ENCODE data around the gene POC5. TPM values are rescaled to one million over a fixed set of nuclear protein-coding genes. Genes with fewer than 3 reads are reported as not detected.

POC5 gene
- total RNA-seq, 1 experiment from 2014 or later = 48.0 TPM

DNA sequence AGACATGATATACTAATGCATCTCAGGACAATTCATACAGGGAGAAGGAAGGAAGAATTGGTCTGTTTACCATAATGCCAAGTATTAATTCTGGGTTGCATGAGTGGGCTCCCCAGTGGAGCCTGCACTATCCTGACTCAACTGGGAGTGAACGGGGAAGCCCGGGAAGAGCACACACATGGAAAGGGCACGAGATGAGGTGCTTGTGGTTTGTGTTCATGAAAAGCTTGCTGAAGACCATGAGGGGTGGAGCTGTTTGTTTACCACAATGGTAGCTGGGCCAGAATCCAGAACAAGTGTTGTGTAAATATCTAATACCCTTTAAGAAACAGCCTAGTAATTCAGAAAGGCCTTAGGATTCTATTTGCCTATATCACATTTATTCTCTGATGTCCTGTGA lies 44.6 kb downstream of the POC5 start:
- H3K4me3 ChIP-seq (ENCODE audit: low read length) = no peak overlapping the region
- H2AFZ ChIP-seq (ENCODE audit: low read length) = no peak overlapping the region
- no peak for DNase-seq
- H3K36me3 ChIP-seq (ENCODE audit: insufficient read depth, low read length) = peaks cover 30% of the 10 kb centered on the region
- no peaks in the 10 kb centered on the region for H3K9me3 ChIP-seq (ENCODE audit: low read length)
- no peak overlapping the region for H3K9ac ChIP-seq (ENCODE audit: low read length)
- H4K20me1 ChIP-seq (ENCODE audit: insufficient read depth, low read depth, low read length) = no peaks in the 10 kb centered on the region
- no peaks in the 10 kb centered on the region for H3K9me2 ChIP-seq (replicated peaks; ENCODE audit: insufficient read depth, low read length)
- no peak overlapping the region for H3K4me2 ChIP-seq (ENCODE audit: low read depth, low read length, poor library complexity, severe bottlenecking)
- no peak overlapping the region for H3K27ac ChIP-seq (ENCODE audit: low read length)
- H3K27me3 ChIP-seq (ENCODE audit: low read length) = no peaks in the 10 kb centered on the region
- H3K79me2 ChIP-seq (ENCODE audit: low read length) = no peaks in the 10 kb centered on the region
- peaks cover 15% of the 10 kb centered on the region for H3K4me1 ChIP-seq (ENCODE audit: low read length)

DNA sequence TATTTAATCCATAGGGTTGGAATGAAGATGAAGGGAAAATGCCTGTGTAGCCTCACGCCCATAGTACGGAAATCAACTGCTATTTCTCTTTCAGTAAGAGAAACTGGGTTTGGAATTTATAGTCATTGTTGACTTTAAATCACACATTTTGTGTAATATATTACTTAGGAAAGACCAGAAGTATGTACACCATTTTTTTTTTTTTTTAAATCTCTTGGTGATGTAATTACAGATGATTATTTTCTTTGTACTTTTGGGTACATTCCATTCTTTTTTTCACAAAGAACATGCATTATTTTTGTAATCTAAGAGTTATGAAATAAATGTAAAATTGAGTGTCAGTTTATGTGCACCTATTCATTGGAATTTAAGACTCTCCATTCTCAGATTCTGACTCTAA lies 45.7 kb downstream of the POC5 start:
- Histone ChIP-seq H3K36me3 (ENCODE audit: insufficient read depth, low read length) (peaks cover 24% of the 10 kb centered on the region; the same call in 1 of the 2 replicates), H3K4me3 (ENCODE audit: low read length) (no peak overlapping the region), H3K27ac (ENCODE audit: low read length) (no peak overlapping the region), H3K4me1 (ENCODE audit: low read length) (peaks cover 15% of the 10 kb centered on the region), H3K9ac (ENCODE audit: low read length) (no peak overlapping the region), H3K9me2 (replicated peaks; ENCODE audit: insufficient read depth, low read length) (no peaks in the 10 kb centered on the region), H3K4me2 (ENCODE audit: low read depth, low read length, poor library complexity, severe bottlenecking) (no peak overlapping the region), H4K20me1 (ENCODE audit: insufficient read depth, low read depth, low read length) (no peaks in the 10 kb centered on the region), H3K79me2 (ENCODE audit: low read length) (no peaks in the 10 kb centered on the region), H2AFZ (ENCODE audit: low read length) (no peak overlapping the region), H3K27me3 (ENCODE audit: low read length) (no peaks in the 10 kb centered on the region), H3K9me3 (ENCODE audit: low read length) (no peaks in the 10 kb centered on the region)
- DNase-seq = no peak

DNA sequence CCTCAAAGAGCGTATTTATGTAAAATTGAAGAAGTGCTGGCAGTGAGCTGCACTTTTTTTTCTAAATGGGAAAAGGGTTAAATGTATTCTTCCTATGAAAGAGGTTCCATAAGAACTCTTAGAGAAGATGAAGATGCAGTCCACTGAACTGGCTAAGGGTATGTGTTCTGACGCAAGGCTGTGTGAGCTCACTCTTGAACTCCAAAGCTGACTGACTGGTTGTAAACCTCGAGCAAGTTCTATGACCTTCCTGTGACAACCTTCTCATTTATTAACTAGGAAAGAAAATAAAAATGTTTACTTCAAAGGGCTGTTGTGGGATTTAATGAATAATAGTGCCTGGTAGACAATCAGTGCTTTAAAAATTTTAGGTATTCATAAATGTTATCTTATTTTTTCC lies 46.7 kb downstream of the POC5 start:
- no peak overlapping the region for H3K4me2 ChIP-seq (ENCODE audit: low read depth, low read length, poor library complexity, severe bottlenecking)
- H3K36me3 ChIP-seq (ENCODE audit: insufficient read depth, low read length) = peaks cover 18% of the 10 kb centered on the region; the same call in 1 of the 2 replicates
- H3K27me3 ChIP-seq (ENCODE audit: low read length) = no peaks in the 10 kb centered on the region
- H3K79me2 ChIP-seq (ENCODE audit: low read length) = no peaks in the 10 kb centered on the region
- H2AFZ ChIP-seq (ENCODE audit: low read length) = no peak overlapping the region
- no peak overlapping the region for H3K4me3 ChIP-seq (ENCODE audit: low read length)
- H3K9me3 ChIP-seq (ENCODE audit: low read length) = no peaks in the 10 kb centered on the region
- no peaks in the 10 kb centered on the region for H4K20me1 ChIP-seq (ENCODE audit: insufficient read depth, low read depth, low read length)
- H3K9ac ChIP-seq (ENCODE audit: low read length) = no peak overlapping the region
- no peak overlapping the region for H3K27ac ChIP-seq (ENCODE audit: low read length)
- no peaks in the 10 kb centered on the region for H3K9me2 ChIP-seq (replicated peaks; ENCODE audit: insufficient read depth, low read length)
- no peak for DNase-seq
- H3K4me1 ChIP-seq (ENCODE audit: low read length) = peaks cover 15% of the 10 kb centered on the region

DNA sequence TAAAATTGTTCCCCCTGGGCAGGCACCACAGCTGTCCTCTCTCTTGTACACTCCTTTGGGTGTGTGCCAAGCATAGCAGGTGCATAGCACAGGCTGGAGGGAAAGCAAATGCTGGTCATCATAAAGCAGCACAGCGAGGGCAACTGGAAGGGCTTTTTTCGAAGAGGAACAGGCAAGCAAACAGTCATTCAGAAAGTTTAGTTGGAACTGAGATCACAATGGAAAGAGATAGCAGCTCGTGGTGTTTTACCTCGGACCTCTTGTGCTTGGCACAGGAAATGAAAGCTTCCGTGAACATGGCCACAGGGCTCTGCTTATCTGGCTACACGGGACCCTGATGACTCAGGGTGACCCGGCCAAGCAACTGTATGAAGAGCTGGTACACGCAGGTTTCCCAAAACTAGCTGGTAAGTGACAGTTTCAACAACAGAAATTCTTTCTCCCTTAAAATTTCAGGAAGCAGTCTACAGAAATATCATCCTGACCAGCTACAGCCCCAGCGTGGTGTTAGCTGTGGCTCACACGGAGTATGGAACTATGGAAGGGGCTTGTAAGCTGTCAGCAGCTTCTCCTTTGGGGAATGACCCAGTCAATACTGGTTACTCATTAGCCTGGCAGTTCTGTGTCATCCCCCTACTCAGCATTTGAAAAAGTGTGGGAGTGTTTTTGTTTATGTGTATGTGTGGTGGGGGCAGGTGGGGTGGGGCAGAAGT lies 48.1 kb downstream of the POC5 start:
- peak; percentile 49 for DNase-seq
- Histone ChIP-seq H3K27me3 (ENCODE audit: low read length) (no peaks in the 10 kb centered on the region), H3K9me2 (replicated peaks; ENCODE audit: insufficient read depth, low read length) (no peaks in the 10 kb centered on the region), H3K79me2 (ENCODE audit: low read length) (no peaks in the 10 kb centered on the region), H3K36me3 (ENCODE audit: insufficient read depth, low read length) (peaks cover 5% of the 10 kb centered on the region; the same call in 1 of the 2 replicates), H3K27ac (ENCODE audit: low read length) (no peak overlapping the region), H3K4me1 (ENCODE audit: low read length) (peaks cover 15% of the 10 kb centered on the region), H3K4me3 (ENCODE audit: low read length) (peak overlapping the region; percentile 31; the same call in 1 of the 2 replicates), H3K9me3 (ENCODE audit: low read length) (no peaks in the 10 kb centered on the region), H4K20me1 (ENCODE audit: insufficient read depth, low read depth, low read length) (no peaks in the 10 kb centered on the region), H3K9ac (ENCODE audit: low read length) (peak overlapping the region; percentile 3), H2AFZ (ENCODE audit: low read length) (no peak overlapping the region; the same call in 1 of the 2 replicates), H3K4me2 (ENCODE audit: low read depth, low read length, poor library complexity, severe bottlenecking) (peak overlapping the region; percentile 45)

- Histone ChIP-seq H3K27me3 (ENCODE audit: low read length) (no peaks in the 10 kb centered on the region), H3K4me1 (ENCODE audit: low read length) (peaks cover 15% of the 10 kb centered on the region), H3K36me3 (ENCODE audit: insufficient read depth, low read length) (peaks cover 5% of the 10 kb centered on the region; the same call in 1 of the 2 replicates), H3K9ac (ENCODE audit: low read length) (peak overlapping the region; percentile 3; the same call in 1 of the 2 replicates), H3K4me2 (ENCODE audit: low read depth, low read length, poor library complexity, severe bottlenecking) (peak overlapping the region; percentile 45), H2AFZ (ENCODE audit: low read length) (no peak overlapping the region), H3K4me3 (ENCODE audit: low read length) (no peak overlapping the region), H4K20me1 (ENCODE audit: insufficient read depth, low read depth, low read length) (no peaks in the 10 kb centered on the region), H3K79me2 (ENCODE audit: low read length) (no peaks in the 10 kb centered on the region), H3K9me2 (replicated peaks; ENCODE audit: insufficient read depth, low read length) (no peaks in the 10 kb centered on the region), H3K27ac (ENCODE audit: low read length) (no peak overlapping the region), H3K9me3 (ENCODE audit: low read length) (no peaks in the 10 kb centered on the region)
- no peak for DNase-seq
These were observed 48.8 kb downstream of the POC5 start for GRCh38 chr5:75668445-75668844.

- no peaks in the 10 kb centered on the region for H3K9me3 ChIP-seq (ENCODE audit: low read length)
These were observed 49.7 kb downstream of the POC5 start for GRCh38 chr5:75667586-75667985.

DNA sequence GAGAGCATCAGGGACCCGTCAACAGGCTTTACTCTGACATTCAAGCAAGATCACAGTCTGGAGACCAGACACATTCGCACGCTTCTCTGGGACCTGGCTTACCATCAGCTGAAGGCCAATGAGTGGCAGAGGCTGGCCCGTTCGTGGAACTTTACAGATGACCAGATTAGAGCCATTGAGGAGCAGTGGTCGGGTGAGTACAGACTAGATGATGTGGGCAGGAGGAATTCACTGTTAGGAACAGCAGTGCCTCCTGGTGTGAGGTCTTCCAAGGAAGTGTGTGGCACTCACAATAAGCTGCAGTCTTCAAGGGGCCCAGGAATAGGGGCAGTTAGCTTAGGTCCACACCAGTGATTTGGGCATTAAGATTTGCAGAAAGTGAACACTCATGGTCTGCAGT lies 50.4 kb downstream of the POC5 start:
- Histone ChIP-seq H3K4me1 (ENCODE audit: low read length) (peaks cover 15% of the 10 kb centered on the region), H3K27ac (ENCODE audit: low read length) (no peak overlapping the region), H3K79me2 (ENCODE audit: low read length) (no peaks in the 10 kb centered on the region), H3K4me3 (ENCODE audit: low read length) (no peak overlapping the region), H3K9me3 (ENCODE audit: low read length) (no peaks in the 10 kb centered on the region), H3K27me3 (ENCODE audit: low read length) (no peaks in the 10 kb centered on the region), H4K20me1 (ENCODE audit: insufficient read depth, low read depth, low read length) (no peaks in the 10 kb centered on the region), H3K9ac (ENCODE audit: low read length) (no peak overlapping the region), H3K9me2 (replicated peaks; ENCODE audit: insufficient read depth, low read length) (no peaks in the 10 kb centered on the region), H3K4me2 (ENCODE audit: low read depth, low read length, poor library complexity, severe bottlenecking) (no peak overlapping the region), H3K36me3 (ENCODE audit: insufficient read depth, low read length) (no peaks in the 10 kb centered on the region), H2AFZ (ENCODE audit: low read length) (no peak overlapping the region)
- no peak for DNase-seq

More at GRCh38 chr5:75667586-75667985, 49.7 kb downstream of the POC5 start:
- Histone ChIP-seq H3K27ac (ENCODE audit: low read length) (no peak overlapping the region), H3K79me2 (ENCODE audit: low read length) (no peaks in the 10 kb centered on the region), H3K9me2 (replicated peaks; ENCODE audit: insufficient read depth, low read length) (no peaks in the 10 kb centered on the region), H2AFZ (ENCODE audit: low read length) (no peak overlapping the region), H3K4me2 (ENCODE audit: low read depth, low read length, poor library complexity, severe bottlenecking) (no peak overlapping the region), H4K20me1 (ENCODE audit: insufficient read depth, low read depth, low read length) (no peaks in the 10 kb centered on the region), H3K9ac (ENCODE audit: low read length) (no peak overlapping the region), H3K36me3 (ENCODE audit: insufficient read depth, low read length) (peaks cover 1% of the 10 kb centered on the region; the same call in 1 of the 2 replicates), H3K4me1 (ENCODE audit: low read length) (peaks cover 15% of the 10 kb centered on the region), H3K27me3 (ENCODE audit: low read length) (no peaks in the 10 kb centered on the region), H3K4me3 (ENCODE audit: low read length) (no peak overlapping the region)
- DNase-seq = no peak

DNA sequence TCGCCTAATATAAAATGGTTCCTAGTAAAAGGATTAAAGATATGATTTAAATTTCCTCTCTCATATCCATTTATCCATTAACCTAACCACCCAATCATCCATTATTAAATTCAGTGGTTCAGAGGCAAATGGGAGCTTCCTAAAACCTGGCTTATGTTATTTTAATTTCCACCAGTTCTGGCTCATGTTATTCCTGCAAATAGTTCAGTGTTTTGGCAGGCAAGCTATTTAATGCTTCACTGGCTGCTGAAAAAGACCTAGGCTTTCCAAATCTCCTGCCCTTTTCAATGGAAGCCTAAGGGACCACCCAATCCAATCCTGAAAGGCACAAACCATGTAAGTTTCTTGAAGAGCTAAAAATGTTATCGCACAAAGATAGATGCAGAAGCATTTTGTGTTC lies 52.3 kb downstream of the POC5 start:
- Histone ChIP-seq H3K4me2 (ENCODE audit: low read depth, low read length, poor library complexity, severe bottlenecking) (no peak overlapping the region), H4K20me1 (ENCODE audit: insufficient read depth, low read depth, low read length) (no peaks in the 10 kb centered on the region), H3K9me3 (ENCODE audit: low read length) (no peaks in the 10 kb centered on the region), H3K4me3 (ENCODE audit: low read length) (no peak overlapping the region), H3K9ac (ENCODE audit: low read length) (no peak overlapping the region), H3K27me3 (ENCODE audit: low read length) (no peaks in the 10 kb centered on the region), H3K27ac (ENCODE audit: low read length) (no peak overlapping the region), H3K79me2 (ENCODE audit: low read length) (no peaks in the 10 kb centered on the region), H2AFZ (ENCODE audit: low read length) (no peak overlapping the region), H3K9me2 (replicated peaks; ENCODE audit: insufficient read depth, low read length) (no peaks in the 10 kb centered on the region), H3K4me1 (ENCODE audit: low read length) (peaks cover 24% of the 10 kb centered on the region), H3K36me3 (ENCODE audit: insufficient read depth, low read length) (no peaks in the 10 kb centered on the region)
- DNase-seq = no peak

Measured in Karpas-422 (cell line).